ENCODE data around the gene PINK1.

Gene PINK1

DNA sequence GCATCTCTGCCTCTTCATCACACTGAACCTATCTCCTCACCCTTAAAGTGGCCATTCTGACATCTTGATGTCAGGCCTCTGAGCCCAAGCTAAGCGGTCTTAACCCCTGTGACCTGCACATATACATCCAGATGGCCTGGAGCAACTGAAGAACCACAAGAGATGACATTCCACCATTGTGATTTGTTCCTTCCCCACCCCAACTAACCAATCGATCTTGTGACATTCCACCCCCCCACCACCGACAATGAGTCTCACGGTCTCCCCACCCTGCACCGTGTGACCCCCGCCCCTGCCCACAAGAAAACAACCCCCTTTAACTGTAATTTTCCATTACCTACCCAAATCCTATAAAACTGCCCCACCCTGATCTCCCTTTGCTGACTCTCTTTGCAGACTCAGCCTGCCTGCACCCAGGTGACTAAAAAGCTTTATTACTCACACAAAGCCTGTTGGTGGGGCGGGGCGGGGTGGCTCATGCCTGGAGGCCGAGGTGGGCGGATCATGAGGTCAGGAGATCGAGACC, 21.0 kb upstream of the PINK1 start:
- no peak for TF ChIP-seq CTCF (IDR thresholded peaks at IDR 0.05; ENCODE audit: insufficient read depth, low read depth, low read length, missing control alignments)
- no peak overlapping the region for H3K4me3 ChIP-seq (ENCODE audit: low read length)
- DNase-seq (ENCODE audit: low read depth) = peak; percentile 88

- H3K4me3 ChIP-seq (ENCODE audit: low read length) = no peak overlapping the region
- DNase-seq (ENCODE audit: low read depth) = no peak
- no peak for TF ChIP-seq CTCF (IDR thresholded peaks at IDR 0.05; ENCODE audit: insufficient read depth, low read depth, low read length, missing control alignments)
These were observed 19.1 kb upstream of the PINK1 start for GRCh38 chr1:20614131-20614579.

DNA sequence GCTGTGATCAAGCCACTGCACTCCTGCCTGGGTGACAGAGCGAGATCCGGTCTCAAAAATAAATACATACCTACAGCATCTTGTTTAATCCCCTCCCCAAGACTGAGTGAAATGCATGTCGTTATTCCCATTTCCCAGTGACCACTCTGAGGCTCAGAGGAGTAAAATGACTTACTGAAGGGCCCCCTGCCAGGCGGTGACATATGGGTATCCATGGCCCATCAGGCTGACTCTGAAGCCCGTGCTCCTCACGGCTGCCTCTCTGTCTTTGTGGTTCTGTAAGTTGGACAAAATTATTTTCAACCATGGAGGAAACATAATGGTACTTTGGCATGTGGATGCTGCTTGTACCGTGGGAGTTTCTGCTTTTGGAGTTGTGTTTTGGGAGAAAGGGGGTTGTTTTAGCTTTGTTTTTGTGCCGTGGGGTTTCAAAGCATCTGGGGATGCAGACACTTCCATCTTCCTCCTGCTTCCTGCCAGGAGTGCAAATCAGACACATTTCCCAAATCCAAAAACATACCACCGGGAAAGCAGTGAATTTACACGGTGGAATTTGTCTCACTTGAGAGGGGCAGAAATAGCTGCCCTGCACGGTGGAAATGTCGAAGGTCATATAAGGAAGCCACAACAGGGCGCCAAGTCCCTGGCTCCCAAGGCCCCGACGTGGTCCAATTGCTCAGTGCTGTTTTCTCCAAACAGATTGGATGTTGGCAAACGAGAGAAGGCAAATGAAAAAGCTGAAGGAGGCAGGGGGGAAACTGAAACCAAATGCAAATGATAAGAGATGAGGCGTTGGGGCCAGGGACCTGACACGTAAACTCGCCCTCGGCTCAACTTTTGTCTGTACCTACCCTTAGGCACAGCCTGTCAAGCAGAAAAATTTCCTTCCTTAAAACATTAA, 17.1 kb upstream of the PINK1 start:
- TF ChIP-seq CTCF (IDR thresholded peaks at IDR 0.05; ENCODE audit: insufficient read depth, low read depth, low read length, missing control alignments) = no peak
- no peak overlapping the region for H3K4me3 ChIP-seq (ENCODE audit: low read length)
- no peak for DNase-seq (ENCODE audit: low read depth)

- DNase-seq (ENCODE audit: low read depth) = no peak
- no peak overlapping the region for H3K4me3 ChIP-seq (ENCODE audit: low read length)
- TF ChIP-seq CTCF (IDR thresholded peaks at IDR 0.05; ENCODE audit: insufficient read depth, low read depth, low read length, missing control alignments) = no peak
These were observed 16.3 kb upstream of the PINK1 start for GRCh38 chr1:20616847-20617487.

DNA sequence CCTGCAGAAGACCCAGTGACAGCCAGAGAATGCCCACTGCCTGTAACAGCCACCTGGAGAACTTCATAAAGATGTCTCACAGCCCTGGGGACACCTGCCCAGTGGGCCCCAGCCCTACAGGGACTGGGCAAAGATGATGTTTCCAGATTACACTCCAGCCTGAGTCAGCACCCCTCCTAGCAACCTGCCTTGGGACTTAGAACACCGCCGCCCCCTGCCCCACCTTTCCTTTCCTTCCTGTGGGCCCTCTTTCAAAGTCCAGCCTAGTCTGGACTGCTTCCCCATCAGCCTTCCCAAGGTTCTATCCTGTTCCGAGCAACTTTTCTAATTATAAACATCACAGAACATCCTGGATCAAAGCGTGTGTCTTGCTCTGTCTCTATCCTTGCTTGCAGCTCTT, 14.7 kb upstream of the PINK1 start:
- H3K4me3 ChIP-seq (ENCODE audit: low read length) = no peak overlapping the region
- TF ChIP-seq CTCF (IDR thresholded peaks at IDR 0.05; ENCODE audit: insufficient read depth, low read depth, low read length, missing control alignments) = no peak
- no peak for DNase-seq (ENCODE audit: low read depth)

DNA sequence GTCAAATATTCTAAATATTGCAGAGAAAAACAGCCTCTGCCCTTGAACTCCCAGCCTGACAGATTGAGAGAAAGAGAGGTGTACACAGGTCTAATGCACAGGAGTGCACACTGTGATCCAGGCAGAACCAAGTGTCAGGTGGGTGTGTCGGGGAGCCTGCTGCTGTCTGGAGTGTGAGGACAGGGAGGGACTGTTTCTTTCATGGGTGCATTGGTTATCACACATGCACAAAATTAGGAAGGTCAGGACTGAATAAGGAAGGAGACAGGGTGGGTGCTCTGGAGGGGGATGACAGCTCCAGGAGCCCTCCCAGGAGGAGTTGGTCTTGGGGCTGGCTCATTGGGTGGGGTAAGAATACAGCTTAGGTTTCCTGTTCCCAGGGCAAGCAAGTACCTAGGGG, 13.3 kb upstream of the PINK1 start:
- no peak for TF ChIP-seq CTCF (IDR thresholded peaks at IDR 0.05; ENCODE audit: insufficient read depth, low read depth, low read length, missing control alignments)
- H3K4me3 ChIP-seq (ENCODE audit: low read length) = no peak overlapping the region
- DNase-seq (ENCODE audit: low read depth) = no peak
